C4-2B (cell line): ENCODE results near the gene PDE8B.

Source experiments
- CTCF ChIP-seq: fragments of 450-650 bp; conservative IDR thresholded peaks from 2 replicates; pipeline ENCODE4 v1.5.1; 2017; ENCODE audit warnings: mild to moderate bottlenecking
- ZFX ChIP-seq: fragments of 450-650 bp; IDR thresholded peaks from 2 replicates; pipeline ENCODE4 v1.6.1; 2017

- no peak for TF ChIP-seq CTCF
- no peak for TF ChIP-seq ZFX
These were observed 85.4 kb downstream of the PDE8B start for GRCh38 chr5:77295863-77296378.
